ENCODE results near the gene COL9A1.

Gene COL9A1

DNA sequence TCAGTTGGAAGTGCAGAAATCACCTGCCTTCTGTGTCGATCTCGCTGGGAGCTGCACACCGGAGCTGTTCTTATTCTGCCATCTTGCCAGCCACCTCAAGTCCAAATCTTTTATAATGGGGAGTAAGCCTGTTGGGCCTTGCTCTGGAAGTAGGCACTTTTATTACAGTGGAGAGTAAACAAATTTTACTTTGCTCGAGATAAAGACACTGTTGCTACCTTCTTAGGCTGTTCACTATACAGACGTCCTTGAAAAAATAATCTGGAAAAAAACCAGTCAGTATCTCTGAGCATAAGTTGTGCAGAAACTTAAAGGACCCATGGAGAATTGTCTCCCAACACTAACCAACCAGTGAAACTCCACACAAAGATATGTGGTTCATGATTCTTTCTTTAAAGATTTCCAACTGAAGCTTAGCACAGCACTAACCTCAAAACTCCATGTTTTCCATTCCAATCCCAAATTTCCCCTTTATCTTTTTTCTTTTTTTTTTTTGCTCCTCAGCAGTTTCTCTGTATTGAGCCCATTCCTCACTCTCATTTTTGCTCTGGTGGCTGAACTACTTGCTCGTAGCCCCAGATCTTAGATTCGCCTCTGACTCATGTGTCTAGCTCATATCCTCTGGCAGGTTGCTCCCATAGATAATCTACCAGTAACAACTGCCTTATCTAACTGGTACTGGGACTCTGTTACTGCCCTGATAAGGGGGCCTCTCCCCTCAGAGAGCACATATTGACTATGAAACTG is 34.3 kb upstream of the COL9A1 start:
- TF ChIP-seq, protein P1, sequence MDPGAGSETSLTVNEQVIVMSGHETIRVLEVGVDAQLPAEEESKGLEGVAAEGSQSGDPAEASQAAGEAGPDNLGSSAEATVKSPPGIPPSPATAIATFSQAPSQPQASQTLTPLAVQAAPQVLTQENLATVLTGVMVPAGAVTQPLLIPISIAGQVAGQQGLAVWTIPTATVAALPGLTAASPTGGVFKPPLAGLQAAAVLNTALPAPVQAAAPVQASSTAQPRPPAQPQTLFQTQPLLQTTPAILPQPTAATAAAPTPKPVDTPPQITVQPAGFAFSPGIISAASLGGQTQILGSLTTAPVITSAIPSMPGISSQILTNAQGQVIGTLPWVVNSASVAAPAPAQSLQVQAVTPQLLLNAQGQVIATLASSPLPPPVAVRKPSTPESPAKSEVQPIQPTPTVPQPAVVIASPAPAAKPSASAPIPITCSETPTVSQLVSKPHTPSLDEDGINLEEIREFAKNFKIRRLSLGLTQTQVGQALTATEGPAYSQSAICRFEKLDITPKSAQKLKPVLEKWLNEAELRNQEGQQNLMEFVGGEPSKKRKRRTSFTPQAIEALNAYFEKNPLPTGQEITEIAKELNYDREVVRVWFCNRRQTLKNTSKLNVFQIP (CRISPR knock-in tag; IDR thresholded peaks at IDR 0.05; ENCODE audit: borderline replicate concordance, low read depth), result no peak
- TF ChIP-seq, protein P2, sequence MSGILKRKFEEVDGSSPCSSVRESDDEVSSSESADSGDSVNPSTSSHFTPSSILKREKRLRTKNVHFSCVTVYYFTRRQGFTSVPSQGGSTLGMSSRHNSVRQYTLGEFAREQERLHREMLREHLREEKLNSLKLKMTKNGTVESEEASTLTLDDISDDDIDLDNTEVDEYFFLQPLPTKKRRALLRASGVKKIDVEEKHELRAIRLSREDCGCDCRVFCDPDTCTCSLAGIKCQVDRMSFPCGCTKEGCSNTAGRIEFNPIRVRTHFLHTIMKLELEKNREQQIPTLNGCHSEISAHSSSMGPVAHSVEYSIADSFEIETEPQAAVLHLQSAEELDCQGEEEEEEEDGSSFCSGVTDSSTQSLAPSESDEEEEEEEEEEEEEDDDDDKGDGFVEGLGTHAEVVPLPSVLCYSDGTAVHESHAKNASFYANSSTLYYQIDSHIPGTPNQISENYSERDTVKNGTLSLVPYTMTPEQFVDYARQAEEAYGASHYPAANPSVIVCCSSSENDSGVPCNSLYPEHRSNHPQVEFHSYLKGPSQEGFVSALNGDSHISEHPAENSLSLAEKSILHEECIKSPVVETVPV (CRISPR knock-in tag; IDR thresholded peaks at IDR 0.05), result no peak
- no peak for TF ChIP-seq ISL1 (CRISPR knock-in tag; IDR thresholded peaks at IDR 0.05)
- TF ChIP-seq ZNF70 (CRISPR knock-in tag; IDR thresholded peaks at IDR 0.05), result no peak
- TF ChIP-seq SNAI2 (CRISPR knock-in tag; IDR thresholded peaks at IDR 0.05), result no peak
- no peak for TF ChIP-seq RARB (CRISPR knock-in tag; IDR thresholded peaks at IDR 0.05)
- TF ChIP-seq, protein P3, sequence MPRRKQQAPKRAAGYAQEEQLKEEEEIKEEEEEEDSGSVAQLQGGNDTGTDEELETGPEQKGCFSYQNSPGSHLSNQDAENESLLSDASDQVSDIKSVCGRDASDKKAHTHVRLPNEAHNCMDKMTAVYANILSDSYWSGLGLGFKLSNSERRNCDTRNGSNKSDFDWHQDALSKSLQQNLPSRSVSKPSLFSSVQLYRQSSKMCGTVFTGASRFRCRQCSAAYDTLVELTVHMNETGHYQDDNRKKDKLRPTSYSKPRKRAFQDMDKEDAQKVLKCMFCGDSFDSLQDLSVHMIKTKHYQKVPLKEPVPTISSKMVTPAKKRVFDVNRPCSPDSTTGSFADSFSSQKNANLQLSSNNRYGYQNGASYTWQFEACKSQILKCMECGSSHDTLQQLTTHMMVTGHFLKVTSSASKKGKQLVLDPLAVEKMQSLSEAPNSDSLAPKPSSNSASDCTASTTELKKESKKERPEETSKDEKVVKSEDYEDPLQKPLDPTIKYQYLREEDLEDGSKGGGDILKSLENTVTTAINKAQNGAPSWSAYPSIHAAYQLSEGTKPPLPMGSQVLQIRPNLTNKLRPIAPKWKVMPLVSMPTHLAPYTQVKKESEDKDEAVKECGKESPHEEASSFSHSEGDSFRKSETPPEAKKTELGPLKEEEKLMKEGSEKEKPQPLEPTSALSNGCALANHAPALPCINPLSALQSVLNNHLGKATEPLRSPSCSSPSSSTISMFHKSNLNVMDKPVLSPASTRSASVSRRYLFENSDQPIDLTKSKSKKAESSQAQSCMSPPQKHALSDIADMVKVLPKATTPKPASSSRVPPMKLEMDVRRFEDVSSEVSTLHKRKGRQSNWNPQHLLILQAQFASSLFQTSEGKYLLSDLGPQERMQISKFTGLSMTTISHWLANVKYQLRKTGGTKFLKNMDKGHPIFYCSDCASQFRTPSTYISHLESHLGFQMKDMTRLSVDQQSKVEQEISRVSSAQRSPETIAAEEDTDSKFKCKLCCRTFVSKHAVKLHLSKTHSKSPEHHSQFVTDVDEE (CRISPR knock-in tag; IDR thresholded peaks at IDR 0.05), result no peak
- TF ChIP-seq, protein P4, sequence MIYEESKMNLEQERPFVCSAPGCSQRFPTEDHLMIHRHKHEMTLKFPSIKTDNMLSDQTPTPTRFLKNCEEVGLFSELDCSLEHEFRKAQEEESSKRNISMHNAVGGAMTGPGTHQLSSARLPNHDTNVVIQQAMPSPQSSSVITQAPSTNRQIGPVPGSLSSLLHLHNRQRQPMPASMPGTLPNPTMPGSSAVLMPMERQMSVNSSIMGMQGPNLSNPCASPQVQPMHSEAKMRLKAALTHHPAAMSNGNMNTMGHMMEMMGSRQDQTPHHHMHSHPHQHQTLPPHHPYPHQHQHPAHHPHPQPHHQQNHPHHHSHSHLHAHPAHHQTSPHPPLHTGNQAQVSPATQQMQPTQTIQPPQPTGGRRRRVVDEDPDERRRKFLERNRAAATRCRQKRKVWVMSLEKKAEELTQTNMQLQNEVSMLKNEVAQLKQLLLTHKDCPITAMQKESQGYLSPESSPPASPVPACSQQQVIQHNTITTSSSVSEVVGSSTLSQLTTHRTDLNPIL (CRISPR knock-in tag; IDR thresholded peaks at IDR 0.05; ENCODE audit: low read depth), result no peak
- TF ChIP-seq ESRRG (CRISPR knock-in tag; IDR thresholded peaks at IDR 0.05), result no peak
- no peak for TF ChIP-seq GLIS3 (CRISPR knock-in tag; IDR thresholded peaks at IDR 0.05)
- TF ChIP-seq TCF4 (CRISPR knock-in tag; IDR thresholded peaks at IDR 0.05; ENCODE audit: borderline replicate concordance), result no peak
- no peak for TF ChIP-seq TOX (CRISPR knock-in tag; IDR thresholded peaks at IDR 0.05; ENCODE audit: borderline replicate concordance)
- TF ChIP-seq ZNF565 (CRISPR knock-in tag; conservative IDR thresholded peaks at IDR 0.05; ENCODE audit: low read depth), result no peak
- TF ChIP-seq, protein P5, sequence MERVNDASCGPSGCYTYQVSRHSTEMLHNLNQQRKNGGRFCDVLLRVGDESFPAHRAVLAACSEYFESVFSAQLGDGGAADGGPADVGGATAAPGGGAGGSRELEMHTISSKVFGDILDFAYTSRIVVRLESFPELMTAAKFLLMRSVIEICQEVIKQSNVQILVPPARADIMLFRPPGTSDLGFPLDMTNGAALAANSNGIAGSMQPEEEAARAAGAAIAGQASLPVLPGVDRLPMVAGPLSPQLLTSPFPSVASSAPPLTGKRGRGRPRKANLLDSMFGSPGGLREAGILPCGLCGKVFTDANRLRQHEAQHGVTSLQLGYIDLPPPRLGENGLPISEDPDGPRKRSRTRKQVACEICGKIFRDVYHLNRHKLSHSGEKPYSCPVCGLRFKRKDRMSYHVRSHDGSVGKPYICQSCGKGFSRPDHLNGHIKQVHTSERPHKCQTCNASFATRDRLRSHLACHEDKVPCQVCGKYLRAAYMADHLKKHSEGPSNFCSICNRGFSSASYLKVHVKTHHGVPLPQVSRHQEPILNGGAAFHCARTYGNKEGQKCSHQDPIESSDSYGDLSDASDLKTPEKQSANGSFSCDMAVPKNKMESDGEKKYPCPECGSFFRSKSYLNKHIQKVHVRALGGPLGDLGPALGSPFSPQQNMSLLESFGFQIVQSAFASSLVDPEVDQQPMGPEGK (CRISPR knock-in tag; IDR thresholded peaks at IDR 0.05; ENCODE audit: borderline replicate concordance), result no peak
- no peak for TF ChIP-seq ARNTL (CRISPR knock-in tag; IDR thresholded peaks at IDR 0.05; ENCODE audit: borderline replicate concordance, low read depth)
- TF ChIP-seq BACH2 (CRISPR knock-in tag; IDR thresholded peaks at IDR 0.05; ENCODE audit: borderline replicate concordance), result no peak
- TF ChIP-seq ZFP3 (CRISPR knock-in tag; IDR thresholded peaks at IDR 0.05), result no peak
- ATAC-seq, result no peak

DNA sequence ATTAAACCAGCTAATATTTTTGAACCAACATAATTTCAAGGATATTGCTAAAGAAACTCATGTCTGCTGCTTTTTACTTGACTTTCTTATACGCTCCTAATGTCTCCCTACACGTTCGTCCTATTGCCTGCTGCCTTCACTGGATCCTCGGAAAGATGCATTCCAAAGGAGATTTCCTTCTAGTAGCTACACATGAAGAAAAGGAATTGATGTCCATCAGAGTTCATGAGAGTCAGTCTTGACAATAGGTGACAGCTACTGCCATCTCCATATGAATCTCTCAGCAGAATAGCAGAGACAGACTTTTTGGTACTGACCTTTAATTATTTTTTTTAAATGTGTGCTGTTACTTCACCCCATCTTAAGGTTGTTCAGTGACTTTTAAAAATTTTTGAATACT is 24.2 kb upstream of the COL9A1 start:
- TF ChIP-seq, protein P2 (CRISPR knock-in tag; IDR thresholded peaks at IDR 0.05), result no peak
- TF ChIP-seq OSR1 (CRISPR knock-in tag; IDR thresholded peaks at IDR 0.05) (no peak), TCF4 (CRISPR knock-in tag; IDR thresholded peaks at IDR 0.05; ENCODE audit: borderline replicate concordance) (no peak), ZFP3 (CRISPR knock-in tag; IDR thresholded peaks at IDR 0.05) (no peak), SNAI2 (CRISPR knock-in tag; IDR thresholded peaks at IDR 0.05) (no peak), BACH2 (CRISPR knock-in tag; IDR thresholded peaks at IDR 0.05; ENCODE audit: borderline replicate concordance) (no peak), ESRRG (CRISPR knock-in tag; IDR thresholded peaks at IDR 0.05) (no peak), CSDC2 (CRISPR knock-in tag; IDR thresholded peaks at IDR 0.05) (no peak), TOX (CRISPR knock-in tag; IDR thresholded peaks at IDR 0.05; ENCODE audit: borderline replicate concordance) (no peak)
- no peak for ATAC-seq
